HG02642 (cell line): ENCODE results near the gene SNX6.
"Not testable (repeated sequence)": the region's sequence is repeated elsewhere in the genome, so short reads cannot be mapped to it uniquely, and the experiment has no call there.

Experiments
- ATAC-seq: cut with Tn5 transposase; IDR thresholded peaks from one replicate; pipeline ENCODE4 v1.9.1; 2021; ENCODE audit warnings: mild to moderate bottlenecking; ENCODE audit not compliant: unreplicated experiment, poor library complexity

The SNX6 gene

DNA sequence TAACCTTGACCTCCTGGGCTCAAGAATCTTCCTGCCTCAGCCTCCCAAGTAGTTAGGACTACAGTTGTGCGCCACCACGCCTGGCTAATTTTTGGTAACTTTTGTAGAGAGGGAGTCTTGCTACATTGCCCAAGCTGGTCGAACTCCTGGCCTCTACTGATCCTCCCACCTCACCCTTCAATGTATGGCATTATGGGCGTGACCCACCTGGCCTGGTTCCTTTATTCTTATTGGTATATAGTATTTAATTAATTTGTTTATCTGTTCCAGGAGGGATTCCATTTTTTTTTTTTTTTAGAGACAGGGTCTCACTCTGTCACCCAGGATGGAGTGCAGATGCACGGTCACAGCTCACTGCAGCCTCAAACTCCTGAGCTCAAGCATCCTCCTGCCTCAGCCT is 49.6 kb downstream of the SNX6 start:
- ATAC-seq: no peak

DNA sequence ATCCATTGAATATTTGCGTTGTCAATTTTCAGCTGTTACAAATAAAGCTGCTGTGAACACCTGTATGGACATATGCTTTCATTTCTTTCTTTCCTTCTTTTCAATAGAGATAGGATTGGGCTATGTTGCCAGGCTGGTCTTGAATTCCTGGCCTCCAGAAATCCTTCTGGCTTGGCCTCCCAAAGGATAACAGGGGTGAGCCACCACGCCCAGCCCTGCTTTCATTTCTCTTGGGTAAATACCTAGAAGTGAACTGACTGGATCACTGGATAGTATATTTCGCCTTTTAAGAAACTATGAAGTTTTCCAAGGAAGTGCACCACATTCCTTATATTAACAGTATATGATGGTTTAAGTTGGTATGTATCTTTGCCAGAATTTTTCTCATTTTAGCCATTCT is 58.2 kb downstream of the SNX6 start:
- ATAC-seq: no peak

DNA sequence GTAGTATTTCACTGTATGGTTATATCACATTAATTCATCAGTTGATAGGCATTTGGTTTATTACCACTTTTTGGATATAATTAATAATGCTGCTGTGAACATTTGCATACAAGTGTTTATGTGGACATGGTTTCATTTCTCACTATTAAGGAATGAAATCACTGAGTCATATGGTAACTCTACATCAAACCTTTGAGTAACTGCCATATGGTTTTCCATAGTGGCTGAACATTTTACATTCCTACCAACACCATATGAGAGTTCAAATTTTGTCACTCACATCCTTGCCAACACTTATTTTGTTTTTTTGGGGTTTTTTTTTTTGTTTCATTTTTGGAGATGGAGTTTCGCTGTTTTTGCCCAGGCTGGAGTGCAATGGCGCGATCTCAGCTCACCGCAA is 60.2 kb downstream of the SNX6 start:
- ATAC-seq: no peak

DNA sequence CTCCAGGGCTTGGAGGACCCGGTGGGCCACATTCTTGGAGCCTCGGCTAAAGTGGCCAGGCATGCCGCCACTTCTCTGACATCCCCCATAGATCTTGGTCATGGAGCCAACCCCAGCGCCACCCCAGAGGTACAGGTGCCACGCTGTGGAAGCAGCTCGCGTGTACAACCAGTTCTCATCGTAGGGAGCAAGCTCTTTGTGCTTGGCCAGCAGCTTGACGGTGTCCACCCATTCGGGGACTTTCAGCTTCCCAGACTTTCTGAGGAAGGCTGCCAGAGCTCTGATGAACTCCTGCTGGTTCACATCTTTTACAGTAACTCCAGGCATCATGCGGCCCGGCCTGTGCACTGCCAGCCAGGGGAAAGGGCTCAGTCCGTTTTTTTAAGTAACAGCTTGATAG is 61.1 kb downstream of the SNX6 start:
- no peak for ATAC-seq

- no peak for ATAC-seq
These were observed 67.2 kb downstream of the SNX6 start for GRCh38 chr14:34562776-34563150.

GRCh38 chr14:34562037-34562775 is 67.7 kb downstream of the SNX6 start:
- not testable (repeated sequence) for ATAC-seq

DNA sequence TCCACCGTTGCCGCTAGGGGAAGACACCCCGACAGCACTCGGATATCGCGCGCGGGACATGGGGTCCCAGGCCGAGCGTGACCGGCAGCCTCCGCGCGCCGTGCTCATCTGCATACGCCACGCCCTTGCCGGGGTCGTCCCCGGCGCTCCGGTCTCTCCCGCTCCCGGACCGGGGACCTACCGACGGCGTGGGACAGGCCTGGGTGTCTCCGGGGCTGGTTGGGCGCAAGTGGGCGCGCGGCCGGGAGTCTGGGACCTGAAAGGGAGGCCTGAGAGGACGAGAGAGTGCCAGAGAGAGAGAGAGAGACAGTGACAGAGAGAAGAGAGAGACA is 73.5 kb downstream of the SNX6 start:
- peak; percentile 58 for ATAC-seq

GRCh38 chr14:34555583-34556497 is 74.1 kb downstream of the SNX6 start:
- ATAC-seq: peak; percentile 70

- ATAC-seq: no peak
These were observed 75.3 kb downstream of the SNX6 start for GRCh38 chr14:34554540-34555250.

DNA sequence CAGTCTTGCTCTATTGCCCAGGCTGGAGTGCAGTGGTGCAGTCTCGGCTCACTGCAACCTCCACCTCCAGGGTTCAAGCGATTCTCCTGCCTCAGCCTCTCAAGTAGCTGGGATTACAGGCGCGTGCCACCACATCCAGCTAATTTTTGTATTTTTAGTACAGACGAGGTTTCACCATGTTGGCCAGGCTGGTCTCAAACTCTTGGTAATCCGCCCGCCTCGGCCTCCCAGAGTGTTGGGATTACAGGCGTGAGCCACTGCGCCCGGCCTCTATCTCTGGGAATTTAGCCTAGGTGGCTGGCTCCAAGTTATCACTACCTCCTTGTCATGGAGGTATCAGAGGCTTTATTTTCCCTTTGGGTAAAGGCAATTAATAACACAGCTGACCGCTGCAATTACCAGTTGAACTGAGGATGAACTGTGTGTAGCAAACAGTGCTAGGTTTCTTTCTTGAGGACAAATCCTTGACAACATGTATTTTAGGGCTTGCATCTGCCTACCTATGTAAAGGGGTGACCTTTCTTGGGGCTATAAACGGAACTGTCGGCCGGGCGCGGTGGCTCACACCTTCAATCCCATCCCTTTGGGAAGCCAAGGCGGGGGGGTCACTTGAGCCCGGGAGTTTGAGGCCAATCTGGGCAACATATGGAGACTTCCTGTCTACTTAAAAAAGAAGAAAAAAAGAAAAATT is 80.5 kb downstream of the SNX6 start:
- ATAC-seq: not testable (repeated sequence)

GRCh38 chr14:34548472-34548981 is 81.4 kb downstream of the SNX6 start:
- no peak for ATAC-seq

DNA sequence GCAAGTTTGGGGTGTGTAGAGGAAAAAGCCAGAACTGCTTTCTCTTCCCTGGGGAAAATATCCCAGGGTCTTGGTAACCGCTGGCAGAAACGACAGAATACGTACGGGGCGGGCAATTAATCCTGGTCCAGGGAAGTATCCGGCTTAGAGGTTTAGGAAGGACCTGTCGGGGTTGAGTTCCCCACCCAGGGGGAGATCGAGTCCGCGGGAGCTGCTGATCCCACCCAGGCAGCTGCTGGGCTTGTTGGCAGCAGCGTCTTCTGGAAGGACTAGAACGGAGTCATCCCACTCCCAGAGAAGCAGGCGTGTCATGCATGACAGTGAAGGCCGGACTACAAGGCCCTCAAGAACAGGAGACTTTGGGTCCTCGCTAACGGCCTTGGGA is 82.8 kb downstream of the SNX6 start:
- ATAC-seq: peak; percentile 44

GRCh38 chr14:34546272-34547135 is 83.4 kb downstream of the SNX6 start:
- ATAC-seq: peak; percentile 71

DNA sequence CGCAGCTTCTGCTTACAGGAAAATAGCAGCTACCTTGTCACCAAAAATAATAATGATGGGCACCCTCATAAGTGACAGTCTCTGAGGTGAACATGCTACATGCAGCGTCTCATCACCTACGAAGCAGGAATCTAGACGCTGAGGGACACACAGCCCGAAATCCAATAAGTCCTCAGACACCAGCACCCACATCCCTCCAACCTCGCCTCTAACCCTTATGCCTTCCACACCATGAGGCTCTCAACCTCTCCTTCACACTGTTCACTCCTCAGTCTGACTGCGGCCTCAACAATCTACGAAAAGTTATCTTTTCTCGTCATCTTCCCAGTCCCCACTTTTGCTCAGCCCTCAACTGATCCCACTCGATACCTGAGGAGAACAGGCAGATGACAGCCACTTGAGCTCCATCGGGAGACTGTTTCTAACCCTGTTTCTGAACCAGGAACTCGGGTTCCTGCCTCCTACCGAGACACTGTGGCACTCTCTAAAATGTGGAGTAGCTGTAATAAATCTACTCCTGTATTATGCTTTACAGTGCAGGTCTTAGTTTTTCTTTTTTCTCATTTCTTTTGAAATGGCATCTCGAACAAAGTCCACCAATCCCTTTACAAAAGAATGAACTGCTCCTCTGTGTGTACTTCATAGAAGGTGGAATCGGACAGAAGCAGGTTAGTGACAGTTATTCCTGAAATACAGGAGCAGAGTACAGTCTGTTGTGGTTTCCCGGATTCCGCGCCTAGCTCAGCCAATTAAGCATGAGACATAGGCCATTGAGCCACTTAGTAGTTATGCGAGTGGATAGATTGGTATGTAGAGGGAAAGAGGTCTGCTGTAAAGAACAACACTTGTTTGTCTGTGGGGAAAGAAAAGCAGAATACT is 89.5 kb downstream of the SNX6 start:
- ATAC-seq: not testable (repeated sequence)

- peak; percentile 100 for ATAC-seq
These were observed 90.4 kb downstream of the SNX6 start, which contains the start of gene EAPP for GRCh38 chr14:34539407-34540180. Gene EAPP (minus strand): TSS chr14:34539701. CDS start chr14:34539628, 73 bp downstream.

DNA sequence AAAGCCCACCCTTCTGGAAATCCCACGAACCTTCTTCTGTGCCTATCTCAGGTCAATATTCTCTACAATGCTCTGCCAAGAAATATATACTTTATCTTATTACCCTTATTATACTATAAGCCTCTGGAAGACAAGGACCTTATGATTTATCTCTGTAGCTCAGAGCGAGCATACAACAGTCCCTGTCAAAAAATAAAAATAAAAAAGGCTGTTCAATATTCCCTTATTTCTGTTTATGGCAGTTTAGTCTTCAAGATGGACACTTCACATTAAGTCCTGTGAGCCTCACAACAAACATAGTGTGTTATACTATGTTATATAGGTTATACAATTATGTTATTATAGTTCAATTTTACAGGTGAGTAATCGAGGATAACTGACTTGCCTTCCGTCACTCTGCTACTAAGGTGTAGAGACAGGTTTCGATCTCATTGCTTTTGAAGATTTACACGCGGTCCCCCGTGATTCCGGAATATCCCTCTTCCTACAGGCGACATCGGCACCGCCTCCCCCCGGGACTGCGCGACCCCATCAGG is 91.0 kb downstream of the SNX6 start:
- no peak for ATAC-seq

- ATAC-seq: not testable (repeated sequence)
These were observed 91.9 kb downstream of the SNX6 start for GRCh38 chr14:34538096-34538495.
